Endothelial cell of hepatic sinusoid (primary cell): ENCODE measurements around the gene NTM.
"Not testable (repeated sequence)": the region's sequence is repeated elsewhere in the genome, so short reads cannot be mapped to it uniquely, and the experiment has no call there.

ENCODE experiments used
- in situ Hi-C: cut with HindIII; loops from 2 replicates; pipeline ENCODE4 v1.10.0; 2017; ENCODE audit warnings: low sequenced_read_pairs

NTM gene

DNA sequence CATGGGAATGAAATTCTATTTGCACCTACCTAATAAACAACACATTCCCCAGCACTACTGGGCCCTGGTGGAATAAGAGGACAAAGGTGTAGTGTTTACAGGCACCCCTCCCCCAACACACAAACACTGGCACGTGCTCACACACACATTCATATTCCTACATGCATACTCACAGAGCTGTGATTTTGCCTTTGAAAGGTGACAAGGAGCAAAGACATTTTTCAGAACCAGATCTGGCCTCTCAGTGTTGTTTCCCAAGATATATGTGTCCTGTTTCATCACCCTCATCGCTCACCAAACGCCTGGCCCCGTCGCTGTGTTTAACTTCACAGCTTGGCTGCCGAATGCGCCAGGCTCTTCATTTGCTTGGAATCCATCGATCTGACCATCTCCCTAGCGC is 292.6 kb downstream of the NTM start:
- in situ Hi-C loops: no loop called here

DNA sequence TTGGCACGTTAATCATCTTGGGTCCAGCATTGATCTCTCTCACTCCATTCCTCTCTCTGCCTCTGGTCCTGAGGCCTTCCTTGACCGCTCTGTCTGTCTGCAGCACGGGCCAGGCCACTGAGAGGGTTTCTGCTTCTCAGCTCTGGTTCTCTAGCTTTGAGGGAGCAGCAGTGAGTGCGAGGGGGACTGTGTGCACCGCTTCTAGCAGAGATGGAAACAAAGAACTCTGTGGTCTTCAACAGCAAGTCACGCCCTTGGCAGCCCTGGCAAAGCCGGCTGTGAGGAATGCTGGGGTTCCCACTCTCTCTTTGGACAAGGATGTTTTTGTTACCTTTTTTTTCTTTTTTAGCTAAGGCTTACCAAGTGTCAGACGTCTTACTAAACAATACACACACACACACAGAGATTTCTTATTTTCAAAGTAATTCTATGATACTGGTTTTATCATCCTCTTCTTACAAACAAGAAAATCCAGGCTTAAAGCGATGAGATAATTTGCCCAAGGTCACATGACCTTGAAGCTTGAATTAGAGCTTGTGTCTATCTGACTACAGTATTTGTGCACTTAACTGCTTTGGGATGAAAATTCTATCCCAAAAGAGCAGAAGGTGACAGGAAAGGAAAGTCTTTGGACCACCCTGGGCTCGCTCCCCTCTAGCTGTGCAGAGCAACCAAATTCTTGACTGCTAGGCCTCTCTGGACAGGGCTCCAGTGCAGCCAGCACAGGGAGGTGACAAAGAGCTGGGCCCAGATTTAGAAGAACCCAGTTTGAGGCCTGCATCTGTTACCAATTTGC is 293.2 kb downstream of the NTM start:
- in situ Hi-C loops: no loop called here

DNA sequence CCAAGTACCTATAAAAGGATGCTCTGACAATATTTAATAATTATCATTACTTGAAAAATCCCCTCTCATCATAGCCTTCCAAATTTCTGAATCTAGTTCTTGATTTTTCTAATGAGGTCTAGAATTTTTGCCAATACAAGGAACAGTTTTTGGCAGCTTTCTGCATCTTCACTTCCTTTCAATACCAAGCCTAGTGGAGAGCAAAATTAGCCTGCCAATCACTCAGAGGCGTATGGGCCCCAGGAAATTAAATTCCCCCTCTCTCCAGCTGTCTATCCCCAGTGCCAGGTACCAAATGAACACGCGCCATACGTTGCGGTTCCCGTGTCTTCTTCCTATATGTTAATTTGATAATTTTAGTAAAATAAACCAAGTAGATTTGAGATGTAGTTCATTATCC is 293.9 kb downstream of the NTM start:
- in situ Hi-C loops: no loop called here

DNA sequence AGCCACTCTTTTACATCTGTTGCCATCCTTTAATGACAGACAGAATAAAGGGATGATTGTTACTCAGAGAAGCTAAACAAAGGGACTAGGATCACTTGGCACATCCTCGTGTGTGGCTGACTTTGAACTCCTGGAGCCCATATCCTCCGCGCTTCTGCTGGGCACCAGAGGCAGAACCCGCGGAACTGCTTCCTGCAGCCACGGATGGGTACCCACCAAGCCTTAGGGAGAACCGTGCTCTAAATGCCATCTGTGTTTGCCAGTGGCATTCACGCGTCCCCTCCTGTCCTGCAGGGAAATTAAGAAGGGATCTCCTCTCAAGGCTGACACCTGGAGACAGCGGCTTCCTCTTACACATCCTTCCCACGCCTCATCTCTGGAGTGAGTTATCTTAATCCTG is 294.4 kb downstream of the NTM start:
- in situ Hi-C loops: no loop called here

DNA sequence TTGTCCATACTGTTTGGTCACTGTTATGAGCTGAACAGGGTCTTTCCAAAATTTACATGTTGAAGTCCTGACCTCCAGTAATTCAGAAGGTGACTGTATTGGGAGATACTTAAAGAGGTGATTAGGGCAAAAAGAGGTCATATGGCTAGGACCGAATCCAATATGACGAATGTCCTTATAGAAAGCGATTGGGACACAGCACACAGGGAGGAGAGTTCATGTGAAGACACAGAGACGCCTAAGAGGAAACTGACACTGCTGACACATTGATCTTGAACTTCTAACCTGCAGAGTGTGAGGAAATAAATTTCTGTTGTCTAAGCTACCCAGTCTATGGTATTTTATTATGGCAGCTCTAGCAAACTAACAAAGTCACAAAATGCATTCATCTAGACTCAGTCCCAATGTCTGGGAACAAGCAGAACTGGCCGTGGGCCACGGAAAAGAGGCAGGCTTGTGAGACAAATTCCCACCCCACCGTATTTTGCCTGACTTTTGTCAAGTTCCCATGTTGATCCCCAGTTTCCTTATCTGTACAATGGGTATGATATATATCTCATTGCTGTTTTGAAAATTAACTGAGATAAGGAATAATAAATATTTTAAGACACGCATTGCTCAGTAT is 295.0 kb downstream of the NTM start:
- in situ Hi-C loops: no loop called here

DNA sequence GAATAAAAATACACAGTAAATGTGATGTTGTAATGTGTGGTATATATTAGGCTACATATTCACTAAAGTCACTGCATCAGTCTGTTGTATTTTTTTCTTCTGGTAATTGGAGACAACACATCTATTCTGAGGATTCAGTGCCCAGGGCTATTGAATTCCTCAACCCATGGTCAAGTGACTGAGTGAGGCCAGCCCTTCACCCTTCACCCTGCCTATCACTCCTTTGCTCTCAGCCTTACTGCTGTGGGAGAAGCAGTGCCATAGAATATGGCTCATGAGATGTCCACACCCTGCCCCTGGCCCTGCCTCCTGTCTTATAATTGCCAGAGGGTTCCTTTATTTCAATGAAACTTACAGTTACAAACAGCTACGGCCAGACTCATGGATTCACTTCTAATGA is 295.6 kb downstream of the NTM start:
- in situ Hi-C loops: no loop called here

DNA sequence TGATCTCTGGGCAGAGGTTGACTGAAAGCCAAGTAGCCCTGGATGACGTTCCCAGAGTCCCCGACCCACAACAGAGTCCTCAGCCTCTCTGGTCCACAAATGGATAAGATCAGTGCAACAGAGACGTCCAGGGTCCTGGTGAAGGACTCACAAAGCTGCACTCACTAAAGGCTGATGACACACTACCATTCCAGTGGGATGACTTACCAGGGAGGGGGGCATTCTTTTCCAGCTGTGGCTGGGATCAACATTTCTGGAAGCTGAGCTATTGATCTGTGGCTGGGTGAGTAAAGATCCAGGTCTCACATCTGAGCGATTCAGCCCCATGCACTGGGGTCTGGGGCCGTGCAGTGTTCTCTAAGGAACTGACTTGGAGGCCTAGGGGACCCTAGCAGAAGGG is 296.2 kb downstream of the NTM start:
- in situ Hi-C loops: no loop called here

DNA sequence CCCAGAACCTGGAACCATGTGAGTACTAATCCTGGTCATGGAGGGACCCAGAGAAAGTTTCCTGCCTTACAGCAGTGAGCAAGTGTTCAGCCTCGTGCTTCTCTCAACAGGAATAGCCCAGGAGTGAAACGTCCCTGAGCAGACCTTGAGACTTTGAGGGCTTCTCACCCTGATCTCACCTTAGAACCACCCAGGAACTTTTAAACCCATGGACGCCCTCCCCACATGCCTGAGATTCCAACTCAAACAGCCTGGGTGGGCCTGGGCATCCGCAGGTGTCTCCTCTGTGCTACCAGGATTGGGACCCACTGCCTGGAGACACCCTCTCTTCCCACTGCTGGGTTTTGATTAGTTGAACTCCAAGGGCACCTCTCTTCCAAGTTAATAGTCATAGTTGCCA is 297.2 kb downstream of the NTM start:
- in situ Hi-C loops: no loop called here

DNA sequence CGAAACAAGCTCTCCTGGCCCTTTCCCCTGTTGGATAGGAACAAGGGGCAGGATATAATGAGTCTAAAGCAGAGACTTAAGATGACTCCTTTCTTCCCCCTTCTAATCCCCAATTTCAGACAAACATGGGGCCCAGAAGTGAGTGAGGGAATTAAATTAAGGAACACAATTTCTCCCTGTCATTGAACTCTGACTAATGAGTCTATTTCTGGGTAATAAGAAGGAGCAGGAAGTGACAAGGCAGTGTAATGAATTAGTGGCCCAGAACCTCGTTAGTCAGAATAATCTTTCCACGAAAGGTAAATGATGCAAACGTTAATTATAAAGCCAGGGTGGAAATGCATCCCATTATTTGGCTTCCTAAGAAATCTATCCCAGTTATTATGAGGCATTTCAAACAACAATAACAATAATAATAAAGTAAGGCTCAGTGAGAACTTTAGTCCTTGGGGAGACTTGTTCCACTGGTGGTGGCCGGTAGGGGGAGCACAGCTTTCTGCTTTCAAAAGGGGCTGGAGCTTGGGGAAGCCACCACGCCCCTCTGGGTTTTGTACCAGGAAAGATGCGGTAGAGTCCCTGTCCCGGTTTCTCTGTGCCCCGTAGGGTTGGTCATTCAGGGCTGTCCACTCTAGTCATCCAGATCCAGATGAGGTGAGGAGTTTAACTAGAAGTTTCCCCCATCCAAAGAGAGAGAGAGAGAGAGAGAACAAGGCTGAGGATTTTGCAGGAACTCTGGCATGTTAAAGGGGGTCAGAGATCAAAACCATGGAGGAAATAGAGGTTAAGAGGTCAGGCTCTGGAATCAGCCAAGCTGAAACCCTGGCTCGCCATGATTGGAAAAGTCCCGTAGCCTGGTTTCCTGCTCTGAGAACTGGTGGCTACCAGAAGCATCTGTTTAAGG is 298.3 kb downstream of the NTM start:
- in situ Hi-C loops: no loop called here

DNA sequence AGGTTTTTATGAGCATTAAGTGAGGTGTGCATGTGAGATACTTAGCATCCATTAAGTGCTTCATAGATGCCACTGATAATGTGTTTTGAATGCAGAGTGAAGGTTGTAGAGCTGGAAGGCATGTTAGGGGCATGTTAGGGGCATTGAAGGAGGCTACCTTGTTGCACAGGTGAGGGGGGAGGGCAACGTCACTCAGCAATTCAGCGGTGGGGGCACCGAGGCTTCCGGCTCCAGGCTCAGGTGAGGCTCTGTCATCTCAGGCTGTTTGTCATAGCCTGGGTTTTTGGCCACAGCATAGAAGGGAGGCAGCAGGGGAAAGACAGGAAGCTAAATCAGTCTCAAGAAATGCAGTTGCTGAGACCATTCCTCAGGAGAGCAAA is 299.0 kb downstream of the NTM start:
- in situ Hi-C loops: no loop called here

DNA sequence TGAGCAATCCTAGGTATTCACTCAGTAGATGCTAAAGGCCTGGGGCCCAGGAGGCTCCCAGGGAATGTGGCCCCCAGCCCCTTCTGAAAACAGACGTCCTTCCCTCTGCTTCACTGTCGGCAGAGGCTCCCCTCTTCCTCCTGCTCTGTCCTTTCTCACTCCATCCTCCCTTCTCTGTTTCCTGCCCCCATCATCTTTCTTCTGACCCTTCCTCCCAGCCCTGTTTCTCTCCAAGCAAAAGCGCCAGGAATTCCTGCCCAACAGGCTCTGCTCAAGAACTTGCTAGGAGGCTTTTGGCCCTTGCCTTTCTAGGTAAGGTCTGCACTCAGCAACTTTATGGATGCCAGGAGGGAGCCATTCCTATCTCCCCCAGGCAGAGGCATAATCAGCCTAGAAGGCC is 300.5 kb downstream of the NTM start:
- in situ Hi-C loops: no loop called here

DNA sequence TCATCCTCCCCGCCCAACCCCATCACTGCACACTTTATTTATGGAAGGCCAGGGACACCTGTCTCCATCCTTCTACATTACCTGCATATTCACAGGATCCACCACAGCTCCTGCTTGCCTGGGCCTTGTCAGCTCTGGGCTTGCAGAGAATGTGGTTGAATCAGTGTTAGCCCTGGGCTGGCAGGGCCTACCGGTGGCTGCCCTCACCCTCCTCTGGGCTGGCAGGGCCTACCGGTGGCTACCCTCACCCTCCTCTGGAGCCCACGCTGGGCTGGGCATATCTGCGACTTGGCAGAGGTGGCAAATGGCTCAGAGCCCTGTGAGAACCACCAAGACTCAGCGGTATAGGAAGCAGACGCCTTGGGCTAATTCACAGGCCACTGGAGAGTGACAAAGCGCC is 300.9 kb downstream of the NTM start:
- in situ Hi-C loops: no loop called here

DNA sequence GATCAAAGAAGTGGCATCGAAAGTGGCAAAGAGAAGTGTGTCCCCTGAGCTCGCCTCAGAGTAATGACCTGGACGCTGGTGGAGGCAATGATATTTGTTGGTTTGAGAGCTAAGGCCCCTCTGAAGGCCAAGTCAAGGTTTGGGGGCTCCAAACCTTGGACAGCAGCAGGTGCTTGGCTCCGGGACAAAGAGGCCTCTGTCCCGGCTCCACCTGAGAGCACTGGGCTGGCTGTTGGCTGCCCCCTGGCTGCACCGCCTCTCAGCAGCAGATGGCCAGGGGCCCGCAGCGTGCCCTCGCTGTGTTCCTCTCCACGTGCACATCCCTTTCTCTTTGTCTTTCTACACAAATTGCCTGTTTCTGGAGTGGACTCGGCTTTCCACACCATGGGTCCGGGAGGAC is 301.3 kb downstream of the NTM start:
- in situ Hi-C loops: no loop called here

DNA sequence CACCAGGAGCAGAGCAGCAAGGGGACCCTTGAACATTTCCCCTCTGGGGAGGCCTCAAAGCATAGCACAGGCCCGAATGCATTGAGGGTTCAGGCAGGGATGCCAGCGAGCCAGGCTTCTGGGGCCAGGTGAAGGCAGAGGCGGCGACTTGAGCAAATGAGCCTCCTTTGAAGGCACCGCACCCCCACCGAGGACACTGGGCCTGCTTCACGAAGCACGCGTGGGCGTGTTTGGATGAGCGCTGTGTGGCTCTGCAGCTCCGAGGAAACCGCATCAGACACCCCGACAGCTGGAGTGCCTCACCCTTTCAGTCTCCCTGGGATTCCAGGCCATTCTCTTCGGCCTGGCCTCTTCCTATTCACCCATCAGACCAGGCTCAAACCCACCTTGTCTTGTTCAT is 301.8 kb downstream of the NTM start:
- in situ Hi-C loops: no loop called here

DNA sequence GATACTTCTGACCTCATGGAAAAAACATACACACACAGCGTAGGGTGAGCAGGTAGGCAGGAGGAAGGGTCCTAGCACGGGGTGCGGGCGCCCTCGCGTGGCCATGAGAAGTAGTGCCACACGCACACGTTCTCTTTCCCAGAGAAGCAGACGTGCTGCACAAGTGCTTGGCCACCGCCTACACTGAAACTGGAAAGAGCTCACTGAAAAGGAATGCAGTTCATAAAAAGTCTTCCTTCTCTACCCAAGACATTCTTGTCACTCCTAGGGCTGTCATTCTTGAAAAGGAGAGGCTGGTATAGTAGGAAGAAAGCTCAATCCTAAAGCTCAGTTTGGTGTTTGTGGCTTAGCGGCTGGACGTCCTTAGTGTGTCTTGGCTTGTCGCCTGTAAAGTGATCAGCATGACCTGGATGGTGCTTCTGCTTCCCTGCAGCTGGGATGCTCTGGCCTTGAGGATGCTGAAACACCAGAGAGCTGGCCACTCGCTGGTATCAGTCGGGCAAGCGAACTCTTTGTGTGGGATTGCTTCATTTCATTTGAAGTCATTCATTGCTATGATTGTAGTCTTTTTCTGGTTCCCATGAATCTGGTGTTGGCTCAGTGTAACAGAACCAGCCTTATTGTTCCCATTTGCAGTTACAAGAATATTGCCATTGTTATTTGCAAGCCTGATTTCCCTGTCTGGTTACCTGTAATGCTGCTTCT is 303.8 kb downstream of the NTM start:
- in situ Hi-C loops: no loop called here

DNA sequence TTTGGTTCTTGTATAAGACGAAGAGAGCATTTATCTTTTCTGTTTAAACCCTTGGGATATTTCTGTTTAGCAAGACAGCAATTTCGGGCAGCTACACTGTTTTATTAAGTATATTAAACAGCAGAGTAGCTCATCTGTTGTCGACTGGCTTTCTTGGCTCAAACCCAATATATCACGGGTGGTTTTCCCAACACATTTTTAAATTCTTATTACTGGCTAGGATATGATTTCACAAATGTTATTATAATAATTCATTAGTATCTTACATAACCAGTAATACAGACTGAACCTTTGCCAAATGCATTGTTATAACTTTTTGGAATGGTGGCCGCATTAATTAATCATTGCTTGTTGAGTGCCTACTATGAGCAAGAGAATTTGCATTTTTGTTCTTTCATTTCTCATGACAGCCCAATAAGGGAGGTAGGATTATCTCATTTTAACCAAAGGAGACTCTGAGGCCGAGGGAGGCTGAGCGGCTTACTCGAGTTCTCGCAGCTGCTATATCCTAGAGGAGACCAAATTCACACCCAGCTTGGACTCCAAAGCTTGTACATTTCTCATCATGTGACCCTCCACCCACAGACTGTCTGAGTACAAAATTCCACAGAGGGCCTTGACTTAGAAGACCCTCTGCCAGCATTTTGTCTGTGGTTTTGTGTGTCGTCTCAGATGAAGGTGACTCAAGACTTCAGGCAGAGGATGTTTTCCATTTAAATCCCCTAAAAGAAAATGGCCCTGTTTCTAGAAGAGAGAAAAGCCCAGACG is 304.9 kb downstream of the NTM start:
- in situ Hi-C loops: no loop called here

DNA sequence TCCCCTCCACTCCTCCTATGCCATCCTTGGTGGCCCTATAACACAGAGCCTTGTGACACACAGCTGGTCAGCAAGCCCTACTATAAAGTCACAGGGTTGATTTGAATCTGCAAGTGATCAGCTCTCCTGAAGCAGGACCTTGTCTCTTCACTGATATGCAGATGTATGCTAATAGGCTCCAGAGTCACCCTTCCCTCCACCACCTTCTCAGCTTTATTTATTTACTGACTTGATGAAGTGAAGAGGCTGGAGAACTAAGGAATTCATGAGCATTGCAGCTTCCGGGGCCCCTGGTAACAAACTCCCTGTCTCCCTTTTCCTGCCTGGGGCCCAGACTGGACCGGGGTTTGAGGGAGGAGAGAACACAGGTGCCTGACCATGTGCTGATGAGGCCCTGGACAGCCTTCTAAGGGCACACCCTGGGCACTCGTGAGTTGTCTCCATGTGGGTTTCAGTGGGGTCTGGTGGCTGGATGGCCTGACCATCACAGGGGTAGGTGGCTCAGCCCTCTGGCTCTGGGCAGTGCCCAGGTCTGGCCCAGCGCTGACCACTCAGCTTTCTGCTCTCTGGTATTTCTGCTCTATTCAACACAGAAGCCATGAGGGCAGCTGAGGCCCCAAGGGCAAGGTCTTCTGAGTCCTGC is 307.5 kb downstream of the NTM start:
- in situ Hi-C loops: no loop called here

DNA sequence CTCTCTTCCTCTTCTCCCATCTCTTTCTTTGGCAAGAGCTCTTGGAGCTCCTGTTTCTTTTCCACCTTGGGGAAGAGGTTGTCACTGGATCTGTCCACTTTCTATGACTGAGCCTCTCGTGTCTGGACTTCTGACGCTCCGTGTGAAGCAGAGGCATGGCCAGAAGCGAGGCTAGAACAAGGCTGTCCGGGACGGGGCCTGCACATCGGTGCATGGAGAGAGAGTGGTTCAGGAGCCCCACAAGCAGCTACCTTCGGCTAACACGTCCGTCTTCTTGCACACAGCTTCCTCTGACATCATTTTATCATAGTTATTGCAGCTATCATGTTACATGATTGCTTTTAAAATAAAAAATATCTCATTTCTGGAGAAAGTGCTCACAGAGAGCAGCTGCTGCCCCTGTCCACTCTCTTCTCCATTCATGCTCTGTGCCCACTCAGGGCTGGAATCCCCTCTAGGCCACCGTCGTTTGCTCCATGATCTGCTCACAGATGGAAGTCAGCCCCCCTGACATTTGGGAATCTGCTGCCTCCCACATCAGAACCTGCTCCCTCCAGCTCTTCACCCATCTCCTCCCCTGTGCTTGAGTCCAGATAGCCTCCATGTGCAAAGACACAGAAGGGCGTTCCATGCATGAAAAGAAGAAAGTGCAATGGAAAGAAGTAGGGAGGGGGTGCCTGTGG is 308.4 kb downstream of the NTM start:
- in situ Hi-C loops: no loop called here

DNA sequence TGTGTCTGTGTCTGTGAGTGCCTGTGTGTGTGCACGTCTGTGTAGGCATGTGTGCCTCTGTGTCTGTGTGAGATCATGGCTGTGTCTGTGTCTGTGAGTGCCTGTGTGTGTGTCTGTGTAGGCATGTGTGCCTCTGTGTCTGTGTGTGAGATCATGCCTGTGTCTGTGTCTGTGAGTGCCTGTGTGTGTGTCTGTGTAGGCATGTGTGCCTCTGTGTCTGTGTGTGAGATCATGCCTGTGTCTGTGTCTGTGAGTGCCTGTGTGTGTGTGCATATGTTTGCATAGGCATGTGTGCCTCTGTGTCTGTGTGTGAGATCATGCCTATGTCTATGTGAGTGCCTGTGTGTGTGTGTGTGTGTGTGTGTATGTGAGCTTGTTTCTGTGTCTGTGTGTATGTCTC is 310.0 kb downstream of the NTM start:
- in situ Hi-C loops: not testable (repeated sequence)
